KOPT-K1 (cell line): ENCODE results near the gene CEACAM7.
"Not testable (repeated sequence)": the region's sequence is repeated elsewhere in the genome, so short reads cannot be mapped to it uniquely, and the experiment has no call there.

Source experiments
- H3K27ac ChIP-seq: fragments of 200-600 bp; sonication (generic); 2 replicates; pipeline ENCODE4 v1.5.1; 2016; ENCODE audit warnings: antibody characterized with exemption, mild to moderate bottlenecking, low read depth, low read length; ENCODE audit not compliant: poor library complexity, severe bottlenecking
- H3K36me3 ChIP-seq: fragments of 200-600 bp; sonication (generic); 2 replicates; pipeline ENCODE4 v1.5.1; 2017; ENCODE audit warnings: antibody characterized with exemption, mild to moderate bottlenecking, low read length, moderate library complexity; ENCODE audit not compliant: insufficient read depth
- H3K9me3 ChIP-seq: fragments of 200-600 bp; sonication (generic); 2 replicates; pipeline ENCODE4 v1.5.1; 2017; ENCODE audit warnings: antibody characterized with exemption, low read length, mild to moderate bottlenecking; ENCODE audit not compliant: insufficient read depth, poor library complexity, severe bottlenecking

Gene CEACAM7

GRCh38 chr19:41688098-41688497 is at the start of gene CEACAM7:
CEACAM7 (minus strand) TSS chr19:41688270; CDS start chr19:41688165, 105 bp downstream.
- Histone ChIP-seq H3K27ac (no peak within 1 kb of the TSS), H3K36me3 (no peaks in the 10 kb centered on the region), H3K9me3 (no peaks in the 10 kb centered on the region)

- no peaks in the 10 kb centered on the region for H3K9me3 ChIP-seq
- no peaks in the 10 kb centered on the region for H3K36me3 ChIP-seq
These were observed 47.1 kb upstream of the CEACAM7 start for GRCh38 chr19:41735071-41735600.

GRCh38 chr19:41734585-41734984 is 46.5 kb upstream of the CEACAM7 start:
- H3K27ac ChIP-seq = no peak overlapping the region
- H3K36me3 ChIP-seq = no peaks in the 10 kb centered on the region
- H3K9me3 ChIP-seq = no peaks in the 10 kb centered on the region

More at GRCh38 chr19:41735071-41735600, 47.1 kb upstream of the CEACAM7 start:
- H3K27ac ChIP-seq = no peak overlapping the region

GRCh38 chr19:41734156-41734555 is 46.1 kb upstream of the CEACAM7 start:
- no peaks in the 10 kb centered on the region for H3K9me3 ChIP-seq
- H3K27ac ChIP-seq = no peak overlapping the region
- H3K36me3 ChIP-seq = no peaks in the 10 kb centered on the region

- Histone ChIP-seq H3K36me3 (no peaks in the 10 kb centered on the region), H3K9me3 (no peaks in the 10 kb centered on the region), H3K27ac (no peak overlapping the region)
These were observed 38.4 kb upstream of the CEACAM7 start for GRCh38 chr19:41726493-41726892.

- no peaks in the 10 kb centered on the region for H3K9me3 ChIP-seq
- no peak overlapping the region for H3K27ac ChIP-seq
- no peaks in the 10 kb centered on the region for H3K36me3 ChIP-seq
These were observed 32.0 kb upstream of the CEACAM7 start for GRCh38 chr19:41720103-41720502.

- no peaks in the 10 kb centered on the region for H3K9me3 ChIP-seq
- no peak overlapping the region for H3K27ac ChIP-seq
- H3K36me3 ChIP-seq = no peaks in the 10 kb centered on the region
These were observed 30.7 kb upstream of the CEACAM7 start for GRCh38 chr19:41718761-41719160.

- H3K27ac ChIP-seq = no peak overlapping the region
- H3K9me3 ChIP-seq = no peaks in the 10 kb centered on the region
- H3K36me3 ChIP-seq = no peaks in the 10 kb centered on the region
These were observed 26.5 kb upstream of the CEACAM7 start for GRCh38 chr19:41714598-41714997.

- Histone ChIP-seq H3K27ac (no peak overlapping the region), H3K36me3 (no peaks in the 10 kb centered on the region), H3K9me3 (no peaks in the 10 kb centered on the region)
These were observed 23.5 kb upstream of the CEACAM7 start for GRCh38 chr19:41711376-41712261.

GRCh38 chr19:41709951-41710645 is 22.0 kb upstream of the CEACAM7 start:
- Histone ChIP-seq H3K27ac (no peak overlapping the region), H3K9me3 (no peaks in the 10 kb centered on the region), H3K36me3 (no peaks in the 10 kb centered on the region)

- not testable (repeated sequence) for H3K27ac ChIP-seq, H3K9me3 ChIP-seq, H3K36me3 ChIP-seq
These were observed 21.4 kb upstream of the CEACAM7 start for GRCh38 chr19:41709516-41709915.

- H3K36me3 ChIP-seq = no peaks in the 10 kb centered on the region
- no peak within 1 kb of the TSS for H3K27ac ChIP-seq
- H3K9me3 ChIP-seq = no peaks in the 10 kb centered on the region
These were observed 20.4 kb upstream of the CEACAM7 start, which contains the start of gene CEACAM5 for GRCh38 chr19:41708481-41708880. CEACAM5 (plus strand) TSS chr19:41708626; CDS start chr19:41708732, 106 bp downstream.

- no peak overlapping the region for H3K27ac ChIP-seq
- no peaks in the 10 kb centered on the region for H3K9me3 ChIP-seq
- no peaks in the 10 kb centered on the region for H3K36me3 ChIP-seq
These were observed 19.9 kb upstream of the CEACAM7 start for GRCh38 chr19:41707871-41708371.

- no peaks in the 10 kb centered on the region for H3K36me3 ChIP-seq
- H3K9me3 ChIP-seq = no peaks in the 10 kb centered on the region
These were observed 19.4 kb upstream of the CEACAM7 start for GRCh38 chr19:41707502-41707812.

GRCh38 chr19:41706741-41707501 is 18.9 kb upstream of the CEACAM7 start:
- Histone ChIP-seq H3K9me3 (no peaks in the 10 kb centered on the region), H3K27ac (no peak overlapping the region), H3K36me3 (no peaks in the 10 kb centered on the region)

More at GRCh38 chr19:41707502-41707812, 19.4 kb upstream of the CEACAM7 start:
- H3K27ac ChIP-seq = no peak overlapping the region
